ENCODE results near the gene RAD1.

RAD1 gene

DNA sequence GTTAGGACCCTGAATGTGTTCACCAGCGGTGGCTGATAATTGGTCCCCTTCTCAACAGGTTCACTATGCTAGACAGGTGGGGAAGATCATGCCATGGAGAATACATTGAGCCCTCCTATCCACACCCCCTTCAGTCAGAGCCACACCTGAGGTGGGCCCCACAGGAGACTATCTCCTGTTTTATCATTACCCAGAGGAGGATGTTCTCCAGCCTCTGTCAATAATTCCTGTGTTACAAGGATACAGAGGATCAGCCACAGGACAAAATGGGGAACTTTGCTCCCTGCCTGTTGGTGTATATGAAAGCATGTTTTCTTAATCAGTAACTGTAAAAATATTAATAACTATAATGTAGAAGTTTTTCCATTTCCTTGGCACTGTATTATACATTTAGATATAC, 25.9 kb downstream of the RAD1 start:
- TF ChIP-seq CTCF (IDR thresholded peaks at IDR 0.05): no peak
- Histone ChIP-seq H3K27ac (no peak overlapping the region), H3K4me3 (no peak overlapping the region)
- no peak for DNase-seq (ENCODE audit: low spot score)

- TF ChIP-seq CTCF (IDR thresholded peaks at IDR 0.05): no peak
- DNase-seq (ENCODE audit: low spot score): no peak
- no peak overlapping the region for H3K27ac ChIP-seq
- no peak overlapping the region for H3K4me3 ChIP-seq
Measured at GRCh38 chr5:34886392-34887119, 28.7 kb downstream of the RAD1 start.

GRCh38 chr5:34881246-34881645, 34.1 kb downstream of the RAD1 start:
- Histone ChIP-seq H3K27ac (no peak overlapping the region), H3K4me3 (no peak overlapping the region)
- TF ChIP-seq CTCF (IDR thresholded peaks at IDR 0.05): no peak
- no peak for DNase-seq (ENCODE audit: low spot score)

- TF ChIP-seq CTCF (IDR thresholded peaks at IDR 0.05): no peak
- H3K27ac ChIP-seq: no peak overlapping the region
- no peak for DNase-seq (ENCODE audit: low spot score)
- no peak overlapping the region for H3K4me3 ChIP-seq
Measured at GRCh38 chr5:34876275-34876674, 39.0 kb downstream of the RAD1 start.

DNA sequence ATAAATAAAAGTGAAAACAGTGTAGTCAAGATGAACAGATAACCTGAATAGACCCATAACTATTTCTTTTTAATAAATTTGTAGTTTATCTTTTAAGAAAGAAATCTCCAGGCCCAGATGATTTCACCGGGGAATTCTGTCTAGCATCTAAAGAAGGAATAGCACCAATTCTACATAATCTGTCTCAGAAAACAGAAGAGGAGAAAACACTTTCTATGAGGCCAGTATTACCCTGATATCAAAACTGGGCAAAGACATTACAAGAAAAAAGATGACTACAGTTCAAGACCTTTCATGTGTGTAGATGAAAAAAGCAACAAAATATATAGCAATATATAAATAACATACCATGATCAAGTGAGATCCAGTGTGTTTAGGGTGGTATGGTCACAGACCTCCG, 44.9 kb downstream of the RAD1 start:
- Histone ChIP-seq H3K4me3 (no peak overlapping the region), H3K27ac (no peak overlapping the region)
- no peak for DNase-seq (ENCODE audit: low spot score)
- TF ChIP-seq CTCF (IDR thresholded peaks at IDR 0.05): no peak

- TF ChIP-seq CTCF (IDR thresholded peaks at IDR 0.05): no peak
- no peak for DNase-seq (ENCODE audit: low spot score)
- Histone ChIP-seq H3K27ac (no peak overlapping the region), H3K4me3 (no peak overlapping the region)
Measured at GRCh38 chr5:34869256-34869655, 46.0 kb downstream of the RAD1 start.

- no peak overlapping the region for H3K27ac ChIP-seq
- no peak for TF ChIP-seq CTCF (IDR thresholded peaks at IDR 0.05)
- no peak for DNase-seq (ENCODE audit: low spot score)
- no peak overlapping the region for H3K4me3 ChIP-seq
Measured at GRCh38 chr5:34868791-34869190, 46.5 kb downstream of the RAD1 start.

Data from coronary artery (tissue), 2 donors.